HG02852 (cell line): ENCODE results near the gene BDH1.
A peak's percentile ranks its signal among the peaks of the same experiment; 100 is the strongest.
"Not testable (repeated sequence)": the region's sequence is repeated elsewhere in the genome, so short reads cannot be mapped to it uniquely, and the experiment has no call there.

ENCODE experiments used
- ATAC-seq: cut with Tn5 transposase; IDR thresholded peaks from one replicate; pipeline ENCODE4 v1.9.1; 2021; ENCODE audit warnings: mild to moderate bottlenecking, moderate library complexity; ENCODE audit not compliant: unreplicated experiment

The BDH1 gene

DNA sequence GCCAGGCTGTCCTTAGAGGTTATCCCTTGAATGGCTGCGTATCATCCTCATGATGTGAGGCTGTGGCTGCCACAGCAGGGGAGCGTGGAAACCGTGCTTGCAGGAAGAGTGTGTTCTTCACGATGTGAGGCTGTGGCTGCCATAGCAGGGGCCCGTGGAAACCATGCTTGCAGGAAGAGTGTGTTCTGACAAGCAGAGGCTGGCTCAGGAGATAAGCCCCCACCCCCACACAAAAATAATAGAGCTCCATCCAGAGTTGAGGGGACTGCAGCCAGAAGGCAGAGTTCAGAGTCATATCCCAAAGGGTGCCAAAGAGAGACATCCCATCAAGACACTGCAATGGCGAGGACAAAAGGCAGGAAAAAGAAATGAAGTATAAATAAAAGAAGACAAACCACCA lies 22.6 kb upstream of the BDH1 start:
- no peak for ATAC-seq

DNA sequence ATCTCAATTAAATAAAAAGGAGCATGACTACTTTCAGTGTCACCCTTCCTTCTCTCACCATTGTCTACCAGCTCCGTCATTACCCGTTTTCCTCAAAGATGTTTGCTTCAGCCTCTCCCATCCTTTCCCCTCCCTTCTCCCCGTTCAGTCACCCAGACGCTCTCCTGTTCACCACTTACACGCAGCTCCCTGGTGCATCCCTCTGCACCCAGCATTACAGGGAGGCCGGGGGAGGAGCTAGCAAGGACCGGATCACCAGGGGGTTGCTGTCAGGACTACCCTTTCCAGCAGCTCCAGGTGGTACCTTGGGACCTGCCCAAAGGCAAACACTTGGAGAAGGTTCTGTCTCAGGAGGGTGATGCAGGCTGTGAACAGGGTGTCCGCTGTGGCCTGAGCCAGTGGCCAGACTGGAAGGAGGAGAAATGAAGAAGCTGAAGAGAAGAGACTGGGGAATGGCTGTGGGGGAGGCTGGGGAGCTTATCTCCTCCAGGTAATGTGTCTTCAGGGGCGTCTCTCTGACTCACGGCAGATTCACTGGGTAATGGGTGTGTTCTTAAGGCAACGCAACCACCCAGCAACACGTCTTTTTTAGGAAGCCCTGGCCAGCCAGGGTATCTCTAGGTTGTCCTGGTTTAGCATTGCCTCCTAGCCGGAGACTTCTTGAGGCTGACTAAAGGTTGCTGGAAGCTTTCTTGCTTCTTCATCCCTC lies 21.8 kb upstream of the BDH1 start:
- ATAC-seq, result no peak

DNA sequence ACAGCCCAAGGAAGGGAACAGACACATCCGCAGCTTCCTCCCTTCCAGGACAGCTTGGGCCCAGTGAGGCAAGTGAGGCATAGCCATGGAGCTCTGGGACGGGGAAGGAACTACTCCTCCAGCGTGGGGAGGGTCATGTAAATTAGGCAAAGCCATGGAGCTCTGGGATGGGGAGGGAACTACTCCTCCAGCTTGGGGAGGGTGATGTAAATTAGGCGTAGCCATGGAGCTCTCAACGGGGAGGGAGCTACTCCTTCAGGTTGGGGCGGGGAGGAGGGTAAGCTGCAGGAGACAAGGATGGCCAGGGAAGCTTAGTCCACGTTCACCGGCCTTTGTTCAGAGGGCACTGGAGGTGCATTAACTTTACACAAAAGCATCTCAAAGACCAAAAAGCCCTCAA lies 21.1 kb upstream of the BDH1 start:
- ATAC-seq, result no peak

DNA sequence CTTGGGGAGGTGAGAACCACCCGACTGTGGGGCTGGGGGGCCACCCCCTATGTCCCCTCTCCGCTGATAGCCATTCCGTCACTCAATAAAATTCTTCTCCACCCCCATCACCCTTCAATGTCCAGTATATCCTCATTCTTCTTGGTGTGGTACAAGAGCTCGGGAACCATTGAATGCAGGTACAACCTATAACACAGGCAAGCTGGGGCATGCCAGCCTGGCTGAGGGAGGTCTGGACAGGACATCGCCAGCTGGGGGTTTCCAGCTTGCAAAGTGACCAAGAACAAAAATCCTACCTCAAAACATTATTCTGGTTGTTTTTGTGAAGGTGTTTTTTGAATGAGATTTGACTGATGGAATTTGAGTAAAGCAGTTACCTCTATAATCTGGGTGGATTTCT lies 19.6 kb upstream of the BDH1 start:
- no peak for ATAC-seq

DNA sequence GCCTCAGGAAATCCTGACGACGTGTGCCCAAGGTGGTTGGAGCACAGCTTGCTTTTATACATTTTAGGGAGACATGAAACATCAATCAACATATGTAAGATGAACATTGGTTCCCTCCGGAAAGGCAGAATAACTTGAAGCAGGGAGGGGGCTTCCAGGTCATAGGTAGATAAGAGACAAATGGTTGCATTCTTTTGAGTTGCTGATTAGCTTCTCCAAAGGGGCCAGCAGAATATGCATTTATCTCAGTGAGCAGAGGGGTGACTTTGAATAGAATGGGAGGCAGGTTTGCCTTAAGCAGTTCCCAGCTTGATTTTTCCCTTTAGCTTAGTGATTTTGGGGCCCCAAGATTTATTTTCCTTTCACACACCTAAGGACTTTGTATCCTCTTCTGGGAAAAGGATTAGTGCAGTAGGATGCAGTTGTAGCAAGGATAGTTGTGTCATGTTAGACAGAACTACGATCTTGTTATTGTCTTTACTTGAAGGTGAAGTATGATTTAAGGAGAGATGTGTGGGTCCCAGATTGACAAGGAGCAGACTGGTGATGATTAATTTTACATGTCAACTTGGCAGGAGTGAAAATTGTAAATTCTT lies 18.7 kb upstream of the BDH1 start:
- ATAC-seq, result not testable (repeated sequence)

DNA sequence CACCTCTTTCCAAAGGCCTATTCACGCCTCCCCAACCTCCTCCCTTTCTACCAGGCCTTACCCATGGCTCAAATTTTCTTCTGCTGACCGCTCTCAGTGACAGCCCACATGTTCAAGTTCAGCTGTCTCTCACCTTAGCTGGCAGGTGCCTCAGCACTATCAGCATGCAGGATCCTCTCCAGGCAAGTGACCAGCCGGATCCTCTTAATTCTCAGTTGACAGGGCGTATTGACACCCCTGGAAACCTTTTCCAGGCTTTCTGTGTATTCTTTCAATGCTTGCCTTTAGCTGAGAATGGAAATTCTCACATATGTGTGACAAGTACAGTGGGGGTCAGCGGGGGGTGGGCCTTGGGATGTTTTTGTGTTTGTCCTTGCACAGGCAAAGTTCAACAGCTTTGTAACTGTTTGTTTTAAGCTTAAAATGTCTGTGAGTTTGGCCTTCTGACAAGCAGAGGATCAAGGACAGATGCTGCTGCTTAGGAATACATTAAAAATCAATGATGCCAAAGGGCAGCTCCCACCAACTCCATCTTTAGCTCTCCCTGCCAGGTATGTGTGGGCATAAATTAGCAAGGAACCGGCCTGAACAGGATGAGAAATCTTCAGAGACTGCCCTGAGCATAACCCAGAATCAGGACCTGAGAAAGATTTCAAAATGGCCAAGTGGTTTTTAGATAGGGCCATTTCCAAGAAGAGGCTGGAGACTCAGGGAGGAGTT lies 17.4 kb upstream of the BDH1 start:
- no peak for ATAC-seq

DNA sequence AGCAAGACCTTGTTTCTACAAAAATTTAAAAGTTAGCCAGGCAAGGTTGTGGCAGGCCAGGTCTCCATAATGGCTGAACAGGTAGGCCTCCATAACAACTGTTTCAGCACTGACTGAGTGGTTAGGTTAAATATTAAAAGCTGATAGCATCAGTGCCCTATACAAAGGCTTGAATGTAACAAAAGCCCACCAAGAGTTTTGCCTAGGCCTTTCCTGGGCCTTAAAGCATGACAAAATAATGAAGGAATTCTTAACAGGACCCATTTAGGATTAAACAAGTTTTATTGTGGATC lies 16.1 kb upstream of the BDH1 start:
- ATAC-seq, result not testable (repeated sequence)

DNA sequence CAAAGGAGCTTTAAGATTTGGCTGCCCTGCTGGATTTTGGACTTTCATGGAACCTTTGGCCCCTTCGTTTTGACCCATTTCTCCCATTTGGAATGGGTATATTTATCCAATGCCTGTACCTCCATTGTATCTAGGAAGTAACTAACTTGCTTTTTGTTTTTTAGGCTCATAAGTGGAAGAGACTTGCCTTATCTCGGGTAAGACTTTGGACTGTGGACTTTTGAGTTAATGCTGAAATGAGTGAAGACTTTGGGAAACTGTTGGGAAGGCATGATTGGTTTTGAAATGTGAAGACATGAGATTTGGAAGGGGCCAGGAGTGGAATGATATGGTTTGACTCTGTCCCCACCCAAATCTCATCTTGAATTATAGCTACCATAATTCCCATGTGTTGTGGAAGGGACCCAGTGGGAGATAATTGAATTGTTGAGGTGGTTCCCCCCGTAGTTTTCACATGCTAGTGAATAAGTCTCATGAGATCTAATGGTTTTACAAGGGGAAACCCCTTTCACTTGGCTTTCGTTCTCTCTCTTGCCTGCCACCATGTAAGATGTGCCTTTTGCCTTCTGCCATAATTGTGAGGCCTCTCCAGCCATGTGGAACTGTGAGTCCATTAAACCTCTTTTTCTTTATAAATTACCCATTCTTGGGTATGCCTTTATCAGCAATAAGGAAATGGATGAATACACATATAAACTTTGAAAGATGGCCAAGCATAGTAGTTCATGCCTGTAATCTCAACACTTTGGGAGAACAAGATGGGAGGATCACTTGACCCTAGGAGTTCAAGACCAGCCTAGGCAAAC lies 15.5 kb upstream of the BDH1 start:
- ATAC-seq, result not testable (repeated sequence)

DNA sequence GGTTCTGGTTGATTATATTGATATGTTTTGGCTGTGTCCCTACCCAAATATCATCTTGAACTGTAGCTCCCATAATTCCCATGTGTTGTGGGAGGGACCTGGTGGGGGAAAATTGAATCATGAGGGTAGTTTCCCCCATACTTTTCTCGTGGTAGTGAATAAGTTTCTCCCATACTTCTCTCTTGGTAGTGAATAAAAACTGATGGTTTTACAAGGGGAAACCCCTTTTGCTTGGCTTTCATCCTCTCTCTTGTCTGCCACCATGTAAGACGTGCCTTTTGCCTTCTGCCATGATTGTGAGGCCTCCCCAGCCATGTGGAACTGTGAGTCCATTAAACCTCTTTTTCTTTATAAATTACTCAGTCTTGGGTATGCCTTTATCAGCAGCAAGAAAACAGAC lies 13.7 kb upstream of the BDH1 start:
- not testable (repeated sequence) for ATAC-seq

DNA sequence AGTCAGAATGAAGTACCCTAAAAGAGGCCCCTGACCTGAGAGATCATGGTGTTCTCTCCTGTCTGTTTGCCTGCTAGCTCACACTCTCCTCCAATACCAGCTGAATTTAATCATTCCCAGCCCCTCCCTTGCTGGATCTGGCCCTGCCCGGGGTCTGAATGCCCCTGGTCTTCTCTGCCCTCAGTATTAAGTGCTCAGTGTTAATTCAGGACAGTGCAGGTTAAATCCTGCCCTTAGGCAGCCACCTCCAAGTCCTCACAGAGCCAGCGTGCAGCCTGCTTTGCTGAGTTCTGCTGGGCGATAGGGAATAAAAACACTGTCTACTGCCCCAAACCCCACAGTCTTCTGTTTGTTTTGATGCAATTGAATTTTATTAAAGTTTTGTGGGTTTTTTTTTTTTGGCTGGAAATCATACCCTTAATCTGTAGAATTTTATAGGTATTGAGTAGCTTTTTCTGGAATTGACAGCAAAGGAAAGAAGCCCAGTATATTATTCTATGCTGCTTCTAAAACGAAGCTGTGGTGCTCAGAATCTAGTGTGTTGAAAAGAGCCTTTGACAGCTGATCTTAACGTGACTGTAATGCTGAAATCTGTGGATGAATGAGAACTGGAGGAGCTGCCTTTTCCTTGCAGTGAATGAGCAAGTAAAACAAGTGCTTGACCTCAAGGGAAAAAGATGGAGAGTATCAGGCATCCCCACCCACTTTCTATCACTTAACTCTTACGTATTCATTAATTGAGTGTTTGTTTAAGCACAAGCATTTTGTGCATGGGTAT lies 12.3 kb upstream of the BDH1 start:
- ATAC-seq, result no peak

DNA sequence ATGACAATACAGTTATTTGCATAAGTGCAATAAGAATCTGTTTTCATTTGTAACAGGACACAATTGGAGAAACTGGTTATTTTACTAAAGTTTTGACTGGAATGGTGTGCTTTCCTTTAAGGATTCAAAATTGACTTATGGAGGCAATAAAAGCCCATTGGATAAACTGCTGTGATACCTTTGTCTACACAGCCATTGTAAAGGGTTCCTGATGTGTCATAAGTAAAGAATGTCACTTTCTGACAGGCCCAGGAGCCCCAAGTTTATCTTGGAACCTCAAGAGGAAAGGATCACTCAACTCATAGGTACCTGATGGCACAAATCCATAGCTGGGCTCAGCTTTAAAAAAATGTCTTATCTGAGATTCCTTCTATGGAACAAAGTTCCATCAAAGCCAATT lies 10.4 kb upstream of the BDH1 start:
- not testable (repeated sequence) for ATAC-seq

DNA sequence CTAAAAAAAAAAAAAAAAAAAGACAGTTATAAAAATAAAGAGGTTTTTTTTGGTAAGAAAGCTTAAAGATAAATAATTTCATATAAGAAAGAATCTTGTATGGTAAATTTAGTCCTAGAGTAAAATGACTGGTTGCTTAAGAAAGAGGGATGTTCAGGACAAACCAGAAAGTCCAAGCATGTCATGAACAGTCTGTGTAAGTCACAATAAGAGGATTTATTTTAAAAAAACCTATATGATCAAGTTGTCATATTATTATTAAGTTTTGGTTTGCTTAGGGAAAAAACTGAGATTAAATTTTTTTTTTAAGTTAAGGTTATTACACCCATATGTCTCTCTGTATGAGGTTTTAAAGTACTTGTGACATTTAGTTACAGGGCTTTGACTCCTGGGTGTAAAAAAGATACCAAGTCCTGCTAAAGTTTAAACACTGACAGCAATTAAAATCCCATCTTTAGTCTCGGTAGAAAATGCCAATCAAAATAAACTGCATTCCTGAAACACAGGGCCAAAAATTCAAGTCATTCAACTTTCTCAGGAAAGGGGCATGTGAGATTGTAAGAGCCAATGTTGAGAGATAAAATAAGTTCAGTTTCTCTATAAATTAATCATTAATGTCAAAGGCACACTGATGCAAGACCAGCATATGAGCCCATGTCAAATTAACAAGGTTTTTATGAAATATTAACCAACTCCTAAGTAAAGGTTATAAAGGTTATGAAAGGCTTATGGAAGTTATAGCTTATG lies 8.5 kb upstream of the BDH1 start:
- ATAC-seq, result no peak

DNA sequence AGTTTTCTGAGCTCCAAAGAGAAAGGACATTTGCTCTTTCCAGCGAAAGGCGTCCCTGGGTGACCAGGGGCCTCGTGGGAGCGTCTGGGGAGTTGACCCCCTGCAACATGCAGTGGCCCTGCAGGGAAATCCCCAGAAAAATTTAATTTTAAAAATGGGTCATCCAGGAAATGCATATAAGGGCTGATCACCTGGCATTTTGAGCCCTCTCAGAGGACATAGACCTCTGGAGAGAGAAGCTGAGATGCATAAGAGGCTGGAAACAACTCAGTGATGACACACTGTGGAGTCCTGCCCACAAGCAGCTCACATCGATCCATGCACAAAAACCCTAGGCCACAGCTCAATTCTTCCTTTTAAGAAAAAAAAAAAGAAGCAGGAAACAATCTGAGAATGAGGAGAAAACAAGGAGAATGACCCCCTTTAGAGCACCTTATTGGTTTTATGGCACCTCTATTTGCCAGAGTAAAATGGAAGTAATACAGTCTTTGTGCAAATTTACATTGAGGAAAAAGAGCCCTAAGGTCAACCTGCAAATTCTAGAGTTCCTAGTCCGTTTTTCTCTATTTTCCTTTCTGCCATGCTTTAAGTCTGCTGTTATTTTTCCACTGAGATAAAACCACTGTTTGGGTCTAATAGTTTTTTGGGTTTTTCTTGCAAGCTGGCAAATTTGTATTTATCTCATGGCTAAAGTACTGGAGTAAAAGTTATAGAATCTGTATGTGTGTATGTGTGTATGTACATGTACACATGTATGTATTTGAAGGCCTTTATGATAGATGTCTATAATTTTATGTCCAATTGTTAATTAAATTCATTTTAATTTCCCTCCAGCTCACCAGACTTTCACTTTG lies 6.9 kb upstream of the BDH1 start:
- no peak for ATAC-seq

DNA sequence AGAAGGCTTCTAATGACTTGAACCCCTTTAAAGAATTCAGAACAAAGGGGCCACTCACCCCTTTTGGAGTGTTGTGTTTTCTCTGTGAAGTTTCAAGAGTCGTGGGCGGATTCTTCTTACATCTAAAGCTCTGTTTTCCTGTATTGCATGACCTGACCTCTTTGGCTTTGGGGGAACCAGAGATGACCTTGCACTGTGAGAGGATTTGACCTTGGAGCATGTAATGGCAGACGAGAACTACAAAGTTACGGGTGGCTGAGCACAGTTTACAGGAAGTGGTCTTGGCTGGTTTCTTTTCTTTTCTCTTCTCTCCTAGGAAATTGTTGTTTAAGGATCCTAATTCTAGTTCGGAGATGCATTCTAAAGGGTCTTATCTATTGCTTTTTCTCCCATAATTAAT lies 6.2 kb upstream of the BDH1 start:
- ATAC-seq, result no peak

DNA sequence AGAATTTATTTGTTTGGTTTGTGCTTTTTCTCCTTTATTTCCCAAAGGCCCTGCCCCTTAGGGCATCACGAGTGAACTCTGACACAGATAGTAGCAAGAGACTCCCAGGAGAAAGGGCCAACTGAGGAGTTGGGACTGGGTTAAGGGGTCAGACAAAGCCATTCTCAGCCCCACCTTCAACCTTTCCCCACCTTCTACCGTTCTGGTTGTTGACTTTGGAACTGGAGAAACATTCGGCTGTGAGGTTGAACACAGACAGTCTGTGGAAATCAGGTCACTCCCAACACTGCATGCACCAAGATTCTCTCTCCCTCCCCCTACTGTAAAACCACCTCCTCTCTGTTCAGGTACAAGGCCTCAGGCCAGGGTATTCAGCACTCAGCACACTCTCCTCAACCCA lies 3.9 kb upstream of the BDH1 start:
- no peak for ATAC-seq

DNA sequence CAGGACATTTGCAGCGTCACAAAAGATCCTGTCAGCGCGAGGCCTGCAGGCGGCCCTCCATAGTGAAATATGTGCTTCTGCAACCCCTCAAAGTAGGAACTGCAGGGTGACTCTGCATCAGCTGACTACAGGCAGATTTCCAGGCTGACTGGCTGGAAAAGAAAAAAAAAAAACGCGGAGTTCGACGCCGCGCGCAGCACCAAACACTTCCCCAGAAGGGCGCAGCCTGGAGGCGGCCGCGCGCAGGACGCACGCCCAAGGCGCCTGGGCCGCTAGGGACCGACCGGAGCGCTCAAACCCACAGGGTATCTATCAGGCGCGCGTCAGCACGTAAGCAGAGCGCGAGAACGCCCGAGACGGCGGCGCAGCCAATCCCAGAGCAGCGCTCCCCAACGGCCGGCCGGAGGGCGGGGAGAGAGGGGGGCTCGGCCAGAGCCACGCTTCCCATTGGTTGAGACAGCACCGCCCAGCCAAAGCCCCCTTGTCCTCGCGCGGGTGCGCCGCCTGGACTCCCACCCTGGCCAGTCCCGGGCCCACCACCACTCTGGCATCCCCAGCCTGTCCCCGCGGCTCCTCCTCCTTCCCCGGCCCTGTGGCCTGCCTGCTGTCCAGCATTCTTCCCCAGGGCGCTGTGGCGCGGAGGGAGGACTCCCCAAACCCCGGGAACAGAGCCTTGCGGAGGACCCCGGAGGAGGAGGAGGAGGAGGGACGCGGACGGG lies 1.0 kb downstream of the BDH1 start:
- peak; percentile 94 for ATAC-seq

DNA sequence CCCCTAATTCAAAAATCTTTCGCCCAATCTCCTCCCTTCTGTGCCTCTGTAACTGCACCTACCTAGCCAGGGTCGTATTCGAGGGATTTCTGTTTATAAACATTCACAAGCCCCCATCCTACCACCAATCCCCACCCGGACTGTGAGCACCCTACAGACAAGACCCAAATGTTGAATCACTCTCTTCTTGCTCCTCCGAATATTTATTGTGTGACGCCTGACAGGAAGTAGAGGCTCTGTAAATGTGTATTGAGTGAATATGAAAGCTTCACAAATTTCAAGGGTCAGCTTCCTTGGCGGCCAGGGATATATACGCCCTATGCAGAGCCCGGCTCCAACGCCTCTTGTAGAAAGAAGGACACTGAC lies 1.6 kb downstream of the BDH1 start:
- ATAC-seq, result peak; percentile 0

DNA sequence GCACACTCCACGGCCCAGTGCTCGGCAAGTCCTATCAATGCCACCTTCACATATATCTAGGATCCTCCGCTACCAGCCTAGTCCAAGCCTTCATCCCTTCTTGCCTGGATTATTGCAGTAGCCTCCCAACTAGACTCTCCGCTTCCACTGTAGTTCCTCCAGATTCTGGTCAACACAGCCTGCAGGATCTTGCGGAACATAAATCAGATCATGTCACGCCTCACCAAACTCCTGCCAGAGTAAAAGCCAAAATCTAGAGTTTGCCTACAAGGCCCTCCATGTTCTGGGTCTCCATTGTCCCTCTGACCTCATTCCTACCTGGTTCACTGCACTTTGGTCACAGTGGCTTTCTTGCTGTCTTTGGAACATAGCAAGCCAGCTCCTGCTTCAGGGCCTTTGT lies 3.6 kb downstream of the BDH1 start:
- no peak for ATAC-seq

DNA sequence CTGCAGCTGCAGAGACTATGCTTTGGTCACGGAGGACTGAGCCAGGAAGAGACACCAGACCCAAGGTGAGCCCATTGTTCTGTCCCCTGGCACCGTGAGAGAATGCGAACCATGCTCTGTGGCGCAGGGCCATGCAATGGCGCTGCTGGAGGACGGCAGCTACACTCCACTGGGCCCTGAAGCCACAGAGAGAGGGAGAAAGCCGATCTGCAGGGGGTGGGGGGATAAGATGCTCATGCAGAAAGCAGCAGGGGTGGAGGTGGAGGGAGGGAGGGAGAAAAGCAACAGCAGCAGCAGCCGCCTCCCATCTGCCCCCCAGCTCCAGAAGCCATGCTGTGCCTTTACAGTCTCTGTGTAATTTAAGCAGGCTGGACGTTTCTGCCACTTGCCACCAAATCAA lies 5.3 kb downstream of the BDH1 start:
- ATAC-seq, result no peak
